HG03196 (cell line): ENCODE results near the gene RFK.

ENCODE experiments used
- ATAC-seq: cut with Tn5 transposase; IDR thresholded peaks from one replicate; pipeline ENCODE4 v1.9.1; 2021; ENCODE audit not compliant: unreplicated experiment

The RFK gene

GRCh38 chr9:76336027-76336426 lies 58.2 kb downstream of the RFK start:
- no peak for ATAC-seq
